ENCODE measurements around the gene RXFP2.

The RXFP2 gene

DNA sequence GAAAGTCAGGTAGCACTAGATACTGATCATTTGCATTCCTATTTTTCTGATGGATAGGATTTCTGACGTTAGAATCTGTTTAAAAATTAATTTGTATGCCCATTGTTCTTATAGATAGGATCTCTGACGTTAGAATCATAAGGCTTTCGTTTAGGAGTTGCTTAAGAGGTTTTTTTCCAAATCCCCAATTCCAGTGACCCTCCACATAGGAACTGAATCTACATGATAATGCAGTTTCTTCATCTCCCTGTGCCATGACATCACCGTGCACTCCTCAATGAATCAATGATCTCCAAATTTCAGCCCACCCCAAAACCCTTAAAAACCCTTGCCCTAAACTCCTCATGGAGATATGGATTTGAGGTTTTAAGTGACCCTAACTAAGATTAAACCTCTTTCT, 87.2 kb downstream of the RXFP2 start:
- DNase-seq, result no peak

DNA sequence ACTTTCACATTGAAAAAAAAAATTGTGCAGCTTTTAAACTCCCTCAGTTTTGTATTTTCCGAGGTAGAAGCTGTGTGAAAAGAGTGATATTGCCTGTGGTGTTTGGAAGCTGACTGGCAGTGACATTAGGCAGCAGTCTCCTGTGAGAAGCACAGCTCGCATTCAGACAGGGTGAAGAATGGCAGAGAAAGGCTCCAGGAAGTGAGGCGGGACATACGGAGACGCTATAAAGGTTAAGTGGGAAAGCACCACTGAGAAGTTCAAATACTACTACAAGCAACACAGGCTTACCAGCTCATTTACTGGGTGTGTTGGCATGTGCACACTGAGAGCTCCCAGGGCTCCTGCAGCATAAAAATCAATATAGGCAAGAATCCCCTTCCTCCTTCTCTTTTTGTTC, 88.4 kb downstream of the RXFP2 start:
- DNase-seq, result no peak

DNA sequence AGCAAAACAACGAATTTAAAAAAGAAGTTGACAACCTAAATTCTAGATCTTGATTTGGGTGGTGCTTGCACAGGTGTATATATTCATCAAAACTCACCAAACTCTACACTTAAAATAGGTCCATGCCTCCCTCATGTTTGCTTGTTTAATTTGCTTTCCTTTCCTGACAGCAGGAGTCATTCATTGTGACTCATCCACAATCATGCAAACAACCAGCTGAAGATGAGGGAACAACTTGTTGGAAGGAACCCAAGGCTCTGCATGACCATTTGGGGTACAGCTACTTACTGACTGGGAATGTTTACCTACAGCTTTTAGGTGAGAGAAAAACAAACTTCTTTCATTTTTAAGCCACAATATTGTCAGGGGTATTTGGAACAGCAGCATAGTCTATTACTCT, 96.6 kb downstream of the RXFP2 start:
- peak; percentile 28 for DNase-seq

DNA sequence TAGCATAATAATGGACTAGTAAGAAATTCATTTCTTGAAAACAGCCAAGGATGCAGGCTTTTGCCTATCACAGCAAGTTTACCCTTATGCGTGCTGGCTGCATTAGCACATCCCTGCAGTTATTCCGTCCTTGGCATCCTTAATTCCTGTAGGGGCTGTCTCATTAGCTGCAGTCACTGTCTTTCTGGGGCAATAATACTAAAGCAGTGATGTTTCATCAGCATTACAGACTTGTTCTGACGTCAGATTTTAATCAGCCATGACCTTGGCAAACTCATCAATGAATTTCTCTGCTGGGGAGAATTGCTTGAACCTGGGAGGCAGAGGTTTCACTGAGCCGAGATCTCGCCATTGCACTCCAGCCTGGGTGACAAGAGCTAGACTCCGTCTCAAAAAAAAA, 103.7 kb downstream of the RXFP2 start:
- DNase-seq, result no peak

DNA sequence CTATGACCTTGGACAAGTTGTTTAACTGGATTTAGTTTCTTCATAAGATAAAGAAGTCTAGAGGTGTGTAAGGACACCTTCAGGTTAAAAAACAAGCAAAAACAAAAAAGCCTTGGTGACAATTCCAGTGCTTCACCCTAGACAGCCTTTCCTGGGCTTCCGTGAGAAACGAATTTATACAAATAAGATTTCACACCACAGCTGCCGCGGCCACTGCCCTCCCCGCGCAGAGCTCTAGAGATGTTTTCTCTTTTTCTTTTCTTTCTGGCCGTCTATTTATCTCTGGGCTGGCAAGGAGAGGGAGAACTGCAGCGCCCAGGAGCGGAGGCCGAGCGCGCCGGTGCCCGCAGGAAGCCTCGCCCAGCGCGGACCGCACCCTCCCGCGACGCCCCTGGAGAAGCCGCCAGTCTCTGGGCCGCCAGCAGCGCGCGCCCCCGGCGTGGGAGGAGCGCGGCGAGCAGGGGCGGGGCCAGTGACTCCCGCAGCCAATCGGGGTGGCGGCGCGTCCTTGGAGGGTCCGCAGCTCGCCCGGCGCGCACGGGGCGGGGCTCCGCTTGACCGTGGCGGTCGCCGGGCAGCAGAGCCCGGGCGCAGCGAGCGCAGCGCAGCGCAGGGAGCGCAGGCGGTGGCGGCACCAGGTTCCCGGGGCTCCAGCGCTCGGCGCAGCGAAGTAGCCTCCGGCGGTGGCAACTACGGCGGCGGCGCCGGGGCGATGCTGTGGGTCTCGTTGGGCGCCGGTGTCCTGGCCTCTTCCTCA, 107.0 kb downstream of the RXFP2 start:
- DNase-seq, result peak; percentile 89

DNA sequence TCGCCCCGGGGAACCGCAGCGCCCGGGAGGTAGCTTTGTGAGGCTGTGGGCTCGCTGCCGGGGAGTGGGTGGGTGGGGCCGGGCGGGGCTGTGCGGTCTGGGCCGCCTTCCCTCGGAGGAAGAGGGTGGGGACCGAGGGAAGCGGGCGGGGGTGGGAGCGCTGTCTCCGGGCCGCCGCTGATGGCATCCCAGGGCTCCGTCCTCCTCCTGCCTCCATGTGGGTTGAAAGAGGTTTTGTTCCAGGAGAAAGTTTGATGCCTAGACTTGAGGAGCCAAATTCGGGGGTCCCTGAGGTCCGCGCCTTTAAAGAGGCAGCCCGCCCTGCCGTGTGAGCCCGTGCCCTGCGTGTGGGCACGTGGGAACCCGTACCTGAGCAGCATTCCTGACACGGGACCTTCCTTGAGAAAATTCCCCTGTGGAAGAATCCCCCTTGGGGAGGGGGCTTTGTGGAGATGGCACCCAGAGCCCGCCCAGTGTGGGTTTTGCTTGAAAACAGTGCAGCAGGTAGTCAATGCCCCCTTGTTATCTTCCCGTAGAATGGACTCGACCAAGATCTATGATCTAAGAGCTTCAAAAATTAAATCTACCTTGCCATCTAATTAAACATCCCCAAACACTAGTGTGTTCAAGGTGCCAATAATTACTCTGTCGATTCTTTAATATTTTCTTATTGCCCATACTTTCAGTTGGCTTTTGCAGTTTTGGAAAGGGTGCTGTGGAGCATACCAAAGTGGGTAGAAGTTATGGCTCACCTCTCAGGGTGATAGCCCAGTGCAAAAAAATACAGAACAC, 107.8 kb downstream of the RXFP2 start:
- peak; percentile 6 for DNase-seq

DNA sequence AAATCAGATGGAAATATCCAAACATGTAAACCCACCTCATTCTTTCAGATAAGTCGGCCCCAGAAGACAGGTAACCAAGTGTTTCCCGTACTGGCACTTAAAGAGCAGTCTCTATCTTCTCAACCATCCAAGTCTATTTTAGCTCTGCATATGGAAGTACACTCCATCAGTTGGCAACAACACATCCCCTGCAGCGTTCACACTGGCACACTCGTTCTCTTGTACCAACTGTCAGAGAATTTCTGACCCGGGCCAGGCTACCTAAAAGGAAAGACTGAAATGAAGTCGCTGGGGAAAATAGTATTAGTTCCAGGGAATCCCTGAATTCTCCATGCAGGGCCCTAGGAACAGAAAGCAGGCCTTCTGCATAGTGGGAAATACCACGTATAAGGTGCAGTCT, 109.3 kb downstream of the RXFP2 start:
- DNase-seq, result no peak

DNA sequence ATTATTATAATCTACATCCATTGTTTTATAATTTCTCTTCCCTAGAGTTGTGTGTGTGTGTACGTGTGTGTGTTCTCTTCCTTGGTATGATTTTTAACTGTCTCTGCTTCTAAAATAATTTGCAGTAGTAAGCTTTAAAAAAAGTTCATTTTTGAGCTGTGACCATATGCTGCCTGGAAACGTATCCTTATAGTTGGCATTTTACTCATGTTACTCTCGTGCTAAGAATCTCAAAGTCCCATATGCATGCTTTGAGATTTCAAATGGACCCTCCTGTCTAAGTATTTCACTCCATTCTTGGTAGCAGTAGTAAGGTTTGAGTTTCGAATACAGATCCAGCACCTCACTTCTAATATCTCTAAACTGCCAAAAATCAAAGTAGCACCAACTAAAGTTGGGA, 109.9 kb downstream of the RXFP2 start:
- DNase-seq, result no peak

DNA sequence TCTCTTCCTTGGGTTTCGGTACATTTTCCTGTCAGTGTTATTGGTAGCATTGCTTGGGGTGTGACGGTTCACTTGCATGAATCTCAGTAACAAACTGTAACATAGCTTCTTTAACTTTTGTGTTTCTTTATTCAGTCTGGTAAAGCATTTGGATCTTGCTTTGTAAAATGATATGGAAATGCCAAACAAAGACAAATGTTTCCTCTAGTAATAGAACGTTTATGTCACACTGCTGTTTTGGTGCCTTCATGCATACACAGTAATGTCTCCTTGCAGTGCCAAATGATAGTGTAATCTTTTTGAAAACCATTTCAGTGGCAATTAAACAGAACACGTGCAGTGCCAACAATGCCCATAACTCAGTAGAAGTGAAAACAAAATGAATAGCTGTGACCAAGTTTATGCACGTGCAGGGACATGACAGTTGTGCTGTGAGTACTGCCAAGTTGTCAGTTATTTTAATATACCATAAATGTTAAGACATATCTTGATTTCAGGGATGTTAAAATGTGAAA, 110.8 kb downstream of the RXFP2 start:
- DNase-seq, result no peak

DNA sequence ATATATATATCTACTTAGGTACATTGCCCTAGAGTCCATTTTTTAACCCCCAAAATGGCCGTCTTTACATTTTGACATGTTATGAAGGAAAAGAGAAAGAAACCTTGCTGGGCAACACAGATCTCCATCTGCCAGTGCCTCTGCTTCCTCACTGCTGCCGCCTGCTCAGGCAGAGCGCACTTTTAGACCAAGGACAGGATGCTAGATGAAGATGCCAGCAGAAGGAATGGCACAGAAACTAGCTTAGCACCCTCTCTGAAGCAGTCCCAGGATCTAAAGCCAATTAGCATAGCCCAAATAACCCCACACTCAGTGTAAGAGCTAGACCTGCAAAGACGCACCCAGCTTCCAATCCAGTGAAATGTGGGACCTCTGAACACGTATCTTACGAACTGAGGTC, 111.9 kb downstream of the RXFP2 start:
- DNase-seq, result no peak

Measured in fibroblast of skin of scalp (primary cell).